OCI-LY1 (cell line): Measurements from ENCODE around the gene ST7.

Source experiments
- EZH2 ChIP-seq: fragments of 200-600 bp; sonication (generic), shearing (Covaris generic); IDR thresholded peaks from 2 replicates; pipeline ENCODE4 v1.8.0; 2017; ENCODE audit warnings: borderline replicate concordance, mixed run types, mild to moderate bottlenecking, antibody characterized with exemption, low read length, moderate library complexity, mixed read lengths
- TF ChIP-seq, protein P1 (sequence below): fragments of 200-600 bp; sonication (generic), shearing (Covaris generic); IDR thresholded peaks from 2 replicates; pipeline ENCODE4 v1.5.1; 2017; ENCODE audit warnings: mild to moderate bottlenecking, antibody characterized with exemption, low read length, moderate library complexity, mixed read lengths

DNA sequence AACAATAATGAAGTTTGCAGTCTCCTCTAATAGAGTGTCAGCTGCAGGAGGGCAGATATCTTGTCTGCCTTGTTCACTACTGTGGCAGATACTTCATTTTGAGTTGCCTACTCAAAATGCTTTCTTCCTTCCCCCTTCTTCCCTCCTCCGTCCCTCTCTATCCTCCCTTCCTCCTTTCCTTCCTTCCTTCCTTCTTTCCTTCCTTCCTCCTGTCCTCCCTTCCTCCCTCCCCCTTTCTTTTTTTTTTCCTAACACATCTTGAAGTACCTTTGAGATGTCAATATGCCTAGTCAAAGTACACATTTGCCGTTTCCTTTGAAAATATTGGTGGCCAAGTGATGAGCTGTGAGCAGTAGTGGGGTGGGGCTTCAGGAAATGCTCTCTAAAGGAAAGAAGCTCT, 18.7 kb upstream of the ST7 start:
- TF ChIP-seq, protein P1, sequence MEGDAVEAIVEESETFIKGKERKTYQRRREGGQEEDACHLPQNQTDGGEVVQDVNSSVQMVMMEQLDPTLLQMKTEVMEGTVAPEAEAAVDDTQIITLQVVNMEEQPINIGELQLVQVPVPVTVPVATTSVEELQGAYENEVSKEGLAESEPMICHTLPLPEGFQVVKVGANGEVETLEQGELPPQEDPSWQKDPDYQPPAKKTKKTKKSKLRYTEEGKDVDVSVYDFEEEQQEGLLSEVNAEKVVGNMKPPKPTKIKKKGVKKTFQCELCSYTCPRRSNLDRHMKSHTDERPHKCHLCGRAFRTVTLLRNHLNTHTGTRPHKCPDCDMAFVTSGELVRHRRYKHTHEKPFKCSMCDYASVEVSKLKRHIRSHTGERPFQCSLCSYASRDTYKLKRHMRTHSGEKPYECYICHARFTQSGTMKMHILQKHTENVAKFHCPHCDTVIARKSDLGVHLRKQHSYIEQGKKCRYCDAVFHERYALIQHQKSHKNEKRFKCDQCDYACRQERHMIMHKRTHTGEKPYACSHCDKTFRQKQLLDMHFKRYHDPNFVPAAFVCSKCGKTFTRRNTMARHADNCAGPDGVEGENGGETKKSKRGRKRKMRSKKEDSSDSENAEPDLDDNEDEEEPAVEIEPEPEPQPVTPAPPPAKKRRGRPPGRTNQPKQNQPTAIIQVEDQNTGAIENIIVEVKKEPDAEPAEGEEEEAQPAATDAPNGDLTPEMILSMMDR = no peak
- TF ChIP-seq EZH2 = no peak
